Stimulated activated CD4-positive, alpha-beta T cell treated with anti-CD3 and anti-CD28 coated beads, Interleukin-12 subunit alpha, Interleukin-12 subunit beta, amount 100 ng/mL, for 4 hours (primary cell): ENCODE results near the gene ATP13A4.
"Not testable (repeated sequence)": the region's sequence is repeated elsewhere in the genome, so short reads cannot be mapped to it uniquely, and the experiment has no call there.

ENCODE experiments used
- DNase-seq: peaks from one replicate; pipeline ENCODE4 v3.0.0-alpha.2; 2020

Gene ATP13A4

GRCh38 chr3:193553586-193553985 lies 1.1 kb downstream of the ATP13A4 start:
- no peak for DNase-seq

DNA sequence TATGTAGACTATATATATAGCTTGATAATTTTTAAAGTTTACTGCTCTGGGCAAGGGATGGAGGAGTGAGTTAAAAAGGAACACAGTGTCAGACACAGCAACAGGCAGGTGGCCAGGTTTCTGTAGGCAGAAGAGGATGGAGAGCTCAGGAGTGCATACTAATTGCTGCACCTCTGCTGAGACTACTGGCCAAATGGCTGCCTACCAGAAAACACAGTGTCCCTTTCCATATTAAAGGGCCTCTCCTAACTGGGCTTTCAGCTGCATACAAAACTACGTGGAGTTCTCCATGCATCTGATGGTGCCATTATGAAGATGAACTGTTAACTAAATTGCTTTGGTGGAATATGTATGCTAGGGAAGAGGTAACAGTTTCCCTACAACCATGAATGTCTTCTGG lies 1.8 kb downstream of the ATP13A4 start:
- no peak for DNase-seq

DNA sequence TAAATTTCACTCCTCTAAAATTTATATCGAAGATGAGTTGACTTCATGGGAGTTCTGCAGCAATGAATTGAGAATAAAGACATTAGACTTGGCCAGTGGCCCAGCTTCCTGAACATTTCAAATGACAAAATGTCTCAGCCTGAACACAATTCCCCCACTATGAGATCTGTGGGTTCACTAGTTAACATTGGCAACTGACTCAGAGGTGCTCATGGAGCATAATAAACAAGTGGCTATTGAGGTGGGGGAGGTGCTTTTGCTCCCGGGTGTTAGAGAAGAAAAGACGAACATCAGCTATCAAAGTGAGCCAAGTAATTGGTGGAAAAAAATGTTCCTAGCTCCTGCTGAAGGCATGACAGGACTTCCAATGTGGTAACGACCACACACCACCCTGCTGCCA lies 6.3 kb downstream of the ATP13A4 start:
- no peak for DNase-seq

GRCh38 chr3:193546129-193546528 lies 8.6 kb downstream of the ATP13A4 start:
- no peak for DNase-seq

GRCh38 chr3:193545304-193545703 lies 9.4 kb downstream of the ATP13A4 start:
- no peak for DNase-seq

DNA sequence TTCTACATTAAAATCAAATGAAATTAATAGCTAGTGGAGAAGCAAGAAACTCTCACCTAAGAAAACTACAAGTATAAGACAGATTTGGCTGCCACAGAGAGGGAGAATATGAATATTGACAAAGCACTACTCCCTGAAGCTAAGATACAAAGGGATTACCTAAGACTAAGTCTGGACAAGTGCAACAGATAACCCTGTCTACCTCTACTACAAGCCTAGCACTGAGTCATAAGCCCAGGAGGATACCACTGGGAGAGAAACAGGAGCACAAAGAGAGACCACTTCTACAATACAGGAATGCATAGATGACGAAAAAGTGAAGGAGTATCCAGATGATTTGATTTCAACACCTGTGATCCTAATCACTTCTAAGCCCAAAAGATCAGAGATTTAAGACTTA lies 10.4 kb downstream of the ATP13A4 start:
- no peak for DNase-seq

DNA sequence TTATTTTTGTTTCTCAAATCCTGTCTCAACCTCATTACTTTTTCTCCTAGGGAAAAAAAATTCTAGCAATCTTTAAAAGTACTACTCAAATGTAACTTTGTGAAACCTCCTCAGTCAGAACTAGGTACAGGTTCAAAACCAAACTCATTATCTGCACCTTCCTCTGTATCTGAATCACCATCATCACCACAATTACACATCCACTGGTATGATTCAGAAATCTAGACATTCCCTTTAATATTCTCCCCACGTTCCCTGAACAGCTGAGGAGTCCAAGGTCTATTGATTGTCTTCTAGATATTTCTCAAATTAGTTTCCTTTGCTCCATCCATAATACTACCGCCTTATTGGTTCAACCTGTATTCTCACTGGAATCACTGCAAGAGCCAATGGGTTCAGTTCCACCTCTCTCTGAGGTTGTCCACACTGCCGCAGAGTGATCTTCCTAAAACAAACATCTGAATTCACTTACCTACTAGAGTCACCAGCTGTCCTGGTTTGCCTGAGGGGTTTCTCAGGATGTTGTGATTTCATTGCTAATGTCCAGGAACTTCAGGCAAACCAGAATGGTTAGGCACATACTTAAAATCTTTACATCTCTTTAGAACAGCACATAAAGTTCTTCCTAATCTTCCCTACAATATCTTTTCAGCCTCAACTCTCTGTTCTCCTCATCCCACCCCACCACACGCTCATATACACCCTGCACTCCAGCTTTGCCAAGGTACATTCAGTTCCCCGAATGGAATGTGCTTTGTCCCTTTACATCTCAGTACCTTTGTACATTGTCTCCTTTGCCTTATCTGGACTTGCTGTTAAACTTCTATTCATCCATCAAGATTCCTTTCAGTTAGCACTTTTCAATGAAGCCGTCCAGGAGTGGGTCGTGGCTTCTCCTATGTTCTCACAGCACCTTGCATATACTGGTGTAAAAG lies 24.2 kb downstream of the ATP13A4 start:
- no peak for DNase-seq

- DNase-seq = not testable (repeated sequence)
Observed at GRCh38 chr3:193526085-193526484, 28.6 kb downstream of the ATP13A4 start.

- no peak for DNase-seq
Observed at GRCh38 chr3:193522473-193522872, 32.2 kb downstream of the ATP13A4 start.

DNA sequence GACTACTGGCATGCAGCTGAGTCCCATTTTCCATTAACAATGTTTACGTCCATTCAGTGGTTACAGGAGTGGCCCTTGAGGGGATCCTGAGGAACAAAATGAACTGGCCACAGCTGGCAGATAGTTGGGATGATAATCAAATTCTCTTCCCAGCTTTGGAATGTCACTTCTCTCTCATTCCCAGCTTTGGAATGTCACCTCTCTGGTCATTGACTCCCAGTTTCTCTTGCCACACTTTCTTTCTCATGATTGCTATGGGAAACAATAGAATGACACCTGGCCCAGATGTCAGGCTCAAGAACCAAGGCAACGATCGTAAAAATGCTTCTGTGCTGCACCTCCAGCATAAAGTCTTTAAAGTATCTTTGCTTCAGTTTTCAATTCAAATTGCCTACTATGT lies 34.0 kb downstream of the ATP13A4 start:
- DNase-seq = no peak

GRCh38 chr3:193515966-193516365 lies 38.7 kb downstream of the ATP13A4 start:
- DNase-seq = no peak

DNA sequence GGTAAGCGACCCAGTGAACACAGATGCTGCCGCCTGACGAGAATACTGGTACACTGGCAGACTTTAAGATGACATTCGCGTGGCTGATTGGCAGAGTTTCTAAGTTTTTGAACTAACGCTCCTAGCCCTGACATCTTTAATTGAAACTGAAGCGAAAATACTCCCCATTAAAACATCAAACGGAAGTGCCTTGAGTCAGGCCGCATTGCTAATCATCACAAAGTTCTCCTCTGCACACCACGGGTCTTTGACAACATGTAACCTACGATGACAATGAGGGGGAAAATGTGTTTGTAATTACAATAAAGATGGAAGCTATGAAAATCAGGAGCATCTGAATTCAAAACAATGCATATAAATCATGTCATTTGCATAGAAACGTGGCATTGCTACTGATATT lies 44.5 kb downstream of the ATP13A4 start:
- DNase-seq = no peak

DNA sequence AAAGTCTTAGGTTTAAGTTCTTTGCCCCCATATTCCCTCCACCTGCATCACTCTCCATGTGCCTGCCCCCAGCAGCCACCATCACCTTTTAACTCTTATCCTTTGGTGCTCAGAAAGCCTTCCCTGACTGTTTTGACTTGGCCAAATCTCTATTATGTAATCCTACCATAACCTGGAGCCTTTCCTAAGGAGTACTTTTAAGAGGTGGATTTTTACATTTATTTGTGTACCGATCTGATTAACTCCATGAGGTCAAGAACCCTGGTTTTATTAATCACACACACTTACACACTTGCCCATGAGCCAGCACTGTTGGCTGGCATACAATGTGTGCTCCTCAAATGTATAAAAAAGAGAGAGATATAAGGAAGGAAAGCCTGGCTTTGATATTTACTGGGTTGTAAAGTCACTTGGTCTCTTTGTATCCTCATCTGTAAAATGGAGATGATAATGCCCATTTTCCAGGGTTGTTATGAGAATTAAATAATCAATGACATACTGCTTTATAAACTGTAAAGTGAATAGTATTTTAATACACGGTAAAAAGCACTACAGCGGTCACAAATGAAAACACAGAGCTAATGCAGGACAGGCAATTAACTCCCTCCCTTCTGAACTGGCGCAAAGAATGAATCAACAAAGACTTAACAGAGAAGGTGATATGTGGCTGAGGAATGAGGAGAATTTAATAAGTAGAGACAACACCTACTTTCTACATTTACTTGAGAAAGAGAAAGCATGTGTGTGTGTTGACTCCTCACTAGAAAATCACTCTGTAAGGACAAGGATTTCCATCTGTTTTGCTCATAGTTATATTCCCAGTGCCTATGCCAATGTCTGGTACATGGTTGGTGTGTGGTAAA lies 45.4 kb downstream of the ATP13A4 start:
- DNase-seq = no peak

GRCh38 chr3:193508108-193508507 lies 46.6 kb downstream of the ATP13A4 start:
- no peak for DNase-seq

GRCh38 chr3:193507566-193507965 lies 47.1 kb downstream of the ATP13A4 start:
- DNase-seq = no peak

DNA sequence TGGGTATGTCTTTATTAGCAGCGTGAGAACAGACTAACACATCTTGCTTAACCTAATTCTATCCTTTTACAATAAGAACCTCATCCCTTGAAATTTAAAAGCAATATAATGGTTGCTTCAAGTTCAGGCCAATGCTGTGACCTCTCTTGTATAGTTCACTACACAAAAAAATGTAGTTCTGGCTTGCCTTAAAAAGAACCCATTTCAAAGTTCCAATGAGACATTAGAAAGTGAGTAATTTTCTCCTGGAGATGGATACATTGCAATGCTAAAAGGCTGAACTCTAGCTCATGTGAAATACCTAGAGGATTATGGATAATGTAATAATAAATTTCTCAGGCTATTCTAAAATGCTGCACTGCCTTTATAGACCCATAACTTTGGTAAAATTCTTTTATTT lies 47.8 kb downstream of the ATP13A4 start:
- no peak for DNase-seq

DNA sequence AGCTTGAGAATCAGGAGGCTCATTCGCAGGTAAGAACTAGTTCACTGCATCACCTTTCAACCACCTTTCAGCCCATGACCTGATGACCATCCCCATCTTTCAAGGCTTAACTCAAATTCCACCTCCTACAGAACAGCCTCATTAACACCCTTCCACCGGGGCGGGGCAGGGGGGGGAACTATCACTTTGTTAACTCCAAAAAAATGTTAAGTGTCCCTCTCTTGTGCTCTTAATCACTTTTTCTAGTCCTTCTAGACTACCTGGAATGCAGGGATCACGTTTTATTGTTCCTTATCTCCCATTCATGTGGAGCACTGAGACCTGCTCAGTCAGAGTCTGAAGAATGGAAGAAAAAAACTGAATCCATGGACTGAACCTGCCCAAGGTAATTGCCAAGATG lies 51.8 kb downstream of the ATP13A4 start:
- no peak for DNase-seq

GRCh38 chr3:193499801-193500485 lies 54.8 kb downstream of the ATP13A4 start:
- no peak for DNase-seq

- DNase-seq = no peak
Observed at GRCh38 chr3:193499136-193499770, 55.4 kb downstream of the ATP13A4 start.

DNA sequence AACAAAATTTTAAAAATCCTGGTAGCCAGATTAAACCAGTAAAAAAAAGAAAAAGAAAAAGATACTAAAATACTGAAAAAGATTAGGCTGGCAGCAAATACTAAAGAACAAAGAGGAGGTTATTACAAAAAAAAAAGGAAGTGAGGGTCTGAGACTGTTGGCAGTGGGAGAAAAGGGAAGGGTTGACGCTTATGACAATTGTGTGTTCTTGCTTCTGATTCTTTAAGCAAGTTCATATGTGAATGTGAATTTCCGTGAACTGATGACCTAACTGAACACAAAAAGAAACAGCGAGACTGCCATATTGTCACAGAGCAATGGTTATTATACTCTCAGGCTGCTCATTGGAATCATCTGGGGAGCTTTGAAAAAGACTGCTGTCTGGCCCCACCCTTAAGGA lies 56.5 kb downstream of the ATP13A4 start:
- DNase-seq = no peak

DNA sequence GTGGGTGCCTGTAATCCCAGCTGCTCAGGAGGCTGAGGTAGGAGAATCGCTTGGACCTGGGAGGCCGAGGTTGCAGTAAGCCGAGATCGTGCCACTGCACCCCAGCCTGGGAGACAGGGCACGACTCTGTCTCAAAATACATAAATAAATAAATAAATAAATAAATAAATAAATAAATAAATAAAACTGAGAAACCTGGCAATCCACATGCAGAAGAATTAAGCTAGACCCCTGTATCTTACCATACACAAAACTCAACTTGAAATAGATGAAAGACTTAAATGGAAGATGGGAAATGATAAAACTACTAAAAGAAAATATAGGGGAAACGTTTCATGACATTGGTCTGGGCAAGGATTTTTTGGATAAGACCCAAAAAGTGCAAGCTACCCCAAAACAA lies 58.0 kb downstream of the ATP13A4 start:
- no peak for DNase-seq

GRCh38 chr3:193491026-193491425 lies 63.7 kb downstream of the ATP13A4 start:
- no peak for DNase-seq

DNA sequence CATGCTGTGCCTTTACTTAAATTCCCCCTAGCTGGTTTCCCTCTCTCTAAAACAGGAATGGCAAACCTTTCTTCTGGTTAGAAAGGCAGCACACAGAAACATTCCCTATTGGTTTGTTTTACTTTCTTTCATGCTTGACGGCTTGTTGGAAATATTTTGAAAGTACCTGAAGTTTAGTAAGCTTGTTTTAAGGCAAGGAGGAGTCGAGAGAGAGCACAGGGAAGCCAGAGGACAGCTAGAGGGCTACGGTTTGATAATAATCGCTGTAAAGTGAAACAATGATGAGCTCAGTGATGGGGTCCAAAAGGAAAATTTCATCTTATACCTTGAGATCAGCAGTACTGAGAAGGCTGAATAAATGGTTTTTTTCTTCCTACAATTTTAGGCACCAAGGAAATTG lies 64.1 kb downstream of the ATP13A4 start:
- DNase-seq = no peak
